Measurements from ENCODE around the gene HSPA1L. TPM values are rescaled to one million over a fixed set of nuclear protein-coding genes. Genes with fewer than 3 reads are reported as not detected.

Gene HSPA1L
- total and polyA plus RNA-seq, 3 experiments from 2014 or later: 3.0 to 3.8 (median 3.5) TPM

DNA sequence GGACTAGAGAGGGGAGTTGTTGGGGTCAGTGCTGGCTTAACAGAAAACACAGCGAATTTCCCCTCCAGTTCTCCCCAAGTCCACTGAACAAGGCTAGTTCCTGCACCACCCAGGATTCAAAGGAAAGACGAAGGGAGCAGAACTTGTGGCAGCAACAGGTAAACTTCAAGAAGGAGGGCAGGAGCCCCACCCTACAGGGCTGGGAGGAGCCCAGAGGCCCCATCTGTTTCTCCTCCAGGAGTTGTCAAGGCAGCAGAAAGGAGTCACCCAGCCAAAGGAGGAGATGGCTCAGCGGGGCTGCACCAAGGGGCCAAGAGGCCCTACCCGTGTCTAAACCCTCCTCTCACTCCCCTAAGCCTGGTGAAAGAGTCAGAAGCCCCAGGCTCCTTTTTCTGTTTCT, 50.9 kb downstream of the HSPA1L start:
- Mint-ChIP-seq H3K36me3 (peaks cover 0 to 8% (median 7%) of the 10 kb centered on the region in 3 donors), H3K4me1 (no peaks in the 10 kb centered on the region), H3K27me3 (no peaks in the 10 kb centered on the region), H3K4me3 (no peak overlapping the region), H3K9me3 (no peaks in the 10 kb centered on the region), H3K27ac (peak overlapping the region in 2 of 8 donors; percentile 33 to 50)
- ChIA-PET CTCF (no interaction called here), POLR2A (no interaction called here)
- Histone ChIP-seq H3K4me3 (ENCODE audit: low read length) (no peak overlapping the region), H3K9me3 (ENCODE audit: low read length) (no peaks in the 10 kb centered on the region), H3K27ac (ENCODE audit: low read depth, low read length) (no peak overlapping the region), H3K27me3 (ENCODE audit: insufficient read depth, low read length, poor library complexity, severe bottlenecking) (no peaks in the 10 kb centered on the region), H3K4me1 (ENCODE audit: insufficient read depth, low read length) (no peaks in the 10 kb centered on the region), H3K36me3 (ENCODE audit: insufficient read depth, low read length) (peaks cover 6% of the 10 kb centered on the region)
- DNase-seq: no peak

DNA sequence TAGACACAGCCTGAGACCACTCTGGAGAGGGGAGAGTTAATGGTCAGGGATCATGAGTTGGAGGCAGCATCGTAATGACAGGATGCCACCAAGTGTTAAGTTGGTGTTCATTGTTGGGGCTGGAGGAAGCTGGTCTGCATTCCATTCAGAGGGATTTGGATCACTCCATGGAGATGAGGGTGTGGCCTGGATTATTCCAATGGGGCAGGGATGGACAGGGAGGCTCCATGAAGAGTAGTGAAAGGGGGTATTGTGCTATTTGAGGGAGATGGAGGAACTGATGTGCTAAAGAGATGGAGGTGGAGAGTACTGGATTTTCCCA, 51.5 kb downstream of the HSPA1L start:
- DNase-seq: no peak
- Histone ChIP-seq H3K9me3 (ENCODE audit: low read length) (no peaks in the 10 kb centered on the region), H3K4me1 (ENCODE audit: insufficient read depth, low read length) (no peaks in the 10 kb centered on the region), H3K36me3 (ENCODE audit: insufficient read depth, low read length) (peaks cover 6% of the 10 kb centered on the region), H3K27me3 (ENCODE audit: insufficient read depth, low read length, poor library complexity, severe bottlenecking) (no peaks in the 10 kb centered on the region), H3K27ac (ENCODE audit: low read depth, low read length) (no peak overlapping the region), H3K4me3 (ENCODE audit: low read length) (no peak overlapping the region)
- H3K4me3 Mint-ChIP-seq: no peak overlapping the region
- H3K9me3 Mint-ChIP-seq: no peaks in the 10 kb centered on the region
- CTCF ChIA-PET: no interaction called here
- H3K4me1 Mint-ChIP-seq: no peaks in the 10 kb centered on the region
- peaks cover 0 to 12% (median 8%) of the 10 kb centered on the region in 3 donors for H3K36me3 Mint-ChIP-seq
- H3K27me3 Mint-ChIP-seq: no peaks in the 10 kb centered on the region
- POLR2A ChIA-PET: no interaction called here
- H3K27ac Mint-ChIP-seq: peak overlapping the region in 4 of 8 donors; percentile 33 to 70 (median 44)

DNA sequence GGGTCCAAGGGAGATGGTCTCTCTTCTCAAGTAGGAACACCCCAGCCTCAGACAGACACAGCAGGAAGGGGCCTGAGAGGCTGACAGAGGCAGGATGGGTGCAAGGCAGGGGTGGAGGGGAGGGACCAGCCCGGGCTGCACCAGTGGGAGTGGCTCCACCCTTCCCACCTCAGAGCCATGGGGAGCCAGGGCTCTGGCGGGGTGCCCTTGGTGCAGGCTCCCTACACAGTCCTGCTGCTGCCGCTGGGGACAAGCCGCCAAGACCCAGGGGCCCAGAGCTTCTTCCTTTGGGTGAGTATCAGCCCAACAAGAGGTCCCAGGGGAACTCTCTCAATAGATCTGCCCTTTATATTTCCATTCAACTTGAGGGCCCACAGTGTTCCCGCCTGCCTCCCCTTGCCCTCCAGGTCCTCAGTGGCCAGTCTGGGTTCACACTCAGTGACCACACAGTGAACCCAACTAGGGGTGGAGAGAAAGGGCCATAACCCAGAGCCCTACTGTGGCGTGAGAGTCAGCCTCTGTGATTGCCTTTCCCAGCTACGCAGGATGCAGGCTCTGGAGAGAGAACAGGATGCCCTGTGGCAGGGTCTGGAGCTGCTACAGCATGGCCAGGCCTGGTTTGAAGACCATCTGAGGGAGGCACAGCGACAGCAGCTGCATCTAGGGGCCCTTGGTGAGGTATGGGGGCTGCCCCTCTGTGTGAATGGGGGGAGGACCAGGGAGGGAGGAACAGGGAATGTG, 52.0 kb downstream of the HSPA1L start:
- Mint-ChIP-seq H3K27ac (peak overlapping the region in 3 of 8 donors; percentile 38 to 70 (median 56)), H3K9me3 (no peaks in the 10 kb centered on the region)

DNA sequence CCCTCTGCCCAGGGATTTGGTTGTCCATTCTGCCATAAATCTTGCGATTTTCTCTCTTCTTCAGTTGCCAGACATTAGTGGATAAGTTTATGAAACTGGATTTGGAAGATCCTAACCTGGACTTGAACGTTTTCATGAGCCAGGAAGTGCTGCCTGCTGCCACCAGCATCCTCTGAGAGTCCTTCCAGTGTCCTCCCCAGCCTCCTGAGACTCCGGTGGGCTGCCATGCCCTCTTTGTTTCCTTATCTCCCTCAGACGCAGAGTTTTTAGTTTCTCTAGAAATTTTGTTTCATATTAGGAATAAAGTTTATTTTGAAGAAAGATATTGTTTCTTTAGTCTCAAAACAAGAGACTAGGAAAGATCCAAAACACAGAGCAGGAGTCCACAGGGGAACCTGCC, 52.7 kb downstream of the HSPA1L start, which contains the start of gene SAPCD1:
Gene SAPCD1 (plus strand): TSS at position 301 of the 400 bp plus-strand sequence. CDS start 399 bp downstream, outside the sequence.
- Histone ChIP-seq H3K4me3 (ENCODE audit: low read length) (no peak within 1 kb of the TSS), H3K27ac (ENCODE audit: low read depth, low read length) (no peak within 1 kb of the TSS), H3K27me3 (ENCODE audit: insufficient read depth, low read length, poor library complexity, severe bottlenecking) (no peaks in the 10 kb centered on the region), H3K36me3 (ENCODE audit: insufficient read depth, low read length) (peaks cover 6% of the 10 kb centered on the region), H3K4me1 (ENCODE audit: insufficient read depth, low read length) (no peaks in the 10 kb centered on the region), H3K9me3 (ENCODE audit: low read length) (no peaks in the 10 kb centered on the region)
- Mint-ChIP-seq H3K27ac (peak within 1 kb of the TSS in 5 of 8 donors; percentile 24 to 70 (median 45)), H3K4me3 (no peak within 1 kb of the TSS), H3K27me3 (no peaks in the 10 kb centered on the region), H3K4me1 (no peaks in the 10 kb centered on the region), H3K36me3 (peaks cover 0 to 12% (median 8%) of the 10 kb centered on the region in 3 donors), H3K9me3 (no peaks in the 10 kb centered on the region)
- POLR2A ChIA-PET: no interaction called here
- no peak for DNase-seq
- CTCF ChIA-PET: no interaction called here

More for the DNA sequence above, 52.0 kb downstream of the HSPA1L start:
- H3K36me3 Mint-ChIP-seq: peaks cover 0 to 12% (median 8%) of the 10 kb centered on the region in 3 donors
- H3K4me3 Mint-ChIP-seq: no peak overlapping the region
- Histone ChIP-seq H3K4me1 (ENCODE audit: insufficient read depth, low read length) (no peaks in the 10 kb centered on the region), H3K4me3 (ENCODE audit: low read length) (no peak overlapping the region), H3K9me3 (ENCODE audit: low read length) (no peaks in the 10 kb centered on the region), H3K36me3 (ENCODE audit: insufficient read depth, low read length) (peaks cover 6% of the 10 kb centered on the region), H3K27me3 (ENCODE audit: insufficient read depth, low read length, poor library complexity, severe bottlenecking) (no peaks in the 10 kb centered on the region), H3K27ac (ENCODE audit: low read depth, low read length) (no peak overlapping the region)
- H3K27me3 Mint-ChIP-seq: no peaks in the 10 kb centered on the region
- H3K4me1 Mint-ChIP-seq: no peaks in the 10 kb centered on the region
- POLR2A ChIA-PET: no interaction called here
- no peak for DNase-seq
- CTCF ChIA-PET: no interaction called here

DNA sequence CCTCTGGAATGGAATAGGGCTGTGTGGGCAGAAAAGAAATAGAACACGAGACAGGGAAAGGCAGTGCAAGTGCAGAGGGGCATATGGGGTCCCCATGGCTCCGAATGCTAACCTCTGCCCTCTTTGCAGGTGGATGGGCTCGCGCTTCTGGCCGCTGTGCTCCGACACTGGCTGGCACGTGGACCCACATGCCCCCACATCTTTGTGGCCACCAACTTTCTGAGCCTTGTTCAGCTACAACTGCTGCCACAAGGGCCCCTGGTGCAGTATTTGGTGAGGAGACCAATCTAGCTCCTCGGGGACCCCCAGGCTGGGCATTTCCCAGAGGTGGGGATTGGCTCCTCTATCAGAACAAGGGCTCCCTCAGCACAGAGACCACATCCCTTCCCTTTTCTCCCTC, 53.7 kb downstream of the HSPA1L start:
- Mint-ChIP-seq H3K4me3 (no peak overlapping the region), H3K9me3 (no peaks in the 10 kb centered on the region)

DNA sequence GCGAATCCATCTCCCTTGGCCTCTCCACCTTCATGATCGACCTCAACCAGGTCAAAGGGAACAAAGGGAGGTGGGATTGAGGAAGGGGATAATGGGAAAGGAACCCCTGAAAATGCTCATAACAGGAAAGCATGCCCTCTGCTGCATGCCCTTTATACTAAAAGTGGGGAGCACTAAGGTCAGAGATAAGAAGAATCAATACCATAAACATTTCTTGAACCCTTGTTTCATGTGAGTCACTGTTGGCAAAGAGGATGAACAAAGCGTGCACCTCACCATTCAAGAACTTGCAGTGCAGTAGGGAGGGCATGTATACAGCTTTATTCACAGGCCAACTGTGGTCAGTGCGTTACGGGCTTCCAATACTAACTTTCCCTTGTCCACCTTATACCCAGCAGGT, 54.3 kb downstream of the HSPA1L start:
- no peaks in the 10 kb centered on the region for H3K9me3 ChIP-seq (ENCODE audit: low read length)
- H3K9me3 Mint-ChIP-seq: no peaks in the 10 kb centered on the region
- H3K36me3 Mint-ChIP-seq: peaks cover 0 to 12% (median 8%) of the 10 kb centered on the region in 3 donors
- no peak overlapping the region for H3K27ac Mint-ChIP-seq
- ChIA-PET CTCF (interaction anchor here (1.5 kb wide), 1 partner anchor 9 kb away, joined by 5 read pairs; no protein-coding TSS in a partner anchor), POLR2A (no interaction called here)
- H3K4me1 Mint-ChIP-seq: no peaks in the 10 kb centered on the region
- H3K27me3 Mint-ChIP-seq: no peaks in the 10 kb centered on the region
- no peaks in the 10 kb centered on the region for H3K4me1 ChIP-seq (ENCODE audit: insufficient read depth, low read length)
- H3K27ac ChIP-seq (ENCODE audit: low read depth, low read length): no peak overlapping the region
- DNase-seq: no peak
- peaks cover 6% of the 10 kb centered on the region for H3K36me3 ChIP-seq (ENCODE audit: insufficient read depth, low read length)
- H3K4me3 Mint-ChIP-seq: no peak overlapping the region
- H3K27me3 ChIP-seq (ENCODE audit: insufficient read depth, low read length, poor library complexity, severe bottlenecking): no peaks in the 10 kb centered on the region
- H3K4me3 ChIP-seq (ENCODE audit: low read length): no peak overlapping the region

More for the DNA sequence above, 53.7 kb downstream of the HSPA1L start:
- ChIA-PET CTCF (interaction anchor here (0.6 to 1.5 kb wide), 2 partner anchors 8 to 27 kb away, joined by 3 to 5 read pairs; no protein-coding TSS in a partner anchor), POLR2A (no interaction called here)
- Histone ChIP-seq H3K4me1 (ENCODE audit: insufficient read depth, low read length) (no peaks in the 10 kb centered on the region), H3K27me3 (ENCODE audit: insufficient read depth, low read length, poor library complexity, severe bottlenecking) (no peaks in the 10 kb centered on the region), H3K27ac (ENCODE audit: low read depth, low read length) (no peak overlapping the region), H3K4me3 (ENCODE audit: low read length) (no peak overlapping the region), H3K9me3 (ENCODE audit: low read length) (no peaks in the 10 kb centered on the region), H3K36me3 (ENCODE audit: insufficient read depth, low read length) (peaks cover 6% of the 10 kb centered on the region)
- Mint-ChIP-seq H3K27ac (peak overlapping the region in 1 of 8 donors; percentile 23), H3K36me3 (peaks cover 0 to 12% (median 8%) of the 10 kb centered on the region in 3 donors), H3K4me1 (no peaks in the 10 kb centered on the region), H3K27me3 (no peaks in the 10 kb centered on the region)
- DNase-seq: no peak

Other genes starting within 250 kb of the HSPA1L start
Only the 30 nearest of the 40 such genes appear.
- 100 to 1,000 TPM; 258 to 261 TPM for gene BAG6, start 162.6 kb downstream of the HSPA1L start, total RNA-seq
- gene BAG6, start 162.6 kb downstream of the HSPA1L start, polyA plus RNA-seq: 23.1 TPM
- gene APOM, start 159.4 kb downstream of the HSPA1L start, total RNA-seq: 1 to 10 TPM; 2.4 to 3.3 TPM
- 4.3 TPM for gene APOM, start 159.4 kb downstream of the HSPA1L start, polyA plus RNA-seq
- gene C6orf47, start 154.5 kb downstream of the HSPA1L start, total RNA-seq: 10 to 100 TPM; 19.5 to 20.0 TPM
- 37.0 TPM for gene C6orf47, start 154.5 kb downstream of the HSPA1L start, polyA plus RNA-seq
- gene GPANK1, start 150.3 kb downstream of the HSPA1L start, total RNA-seq: 10 to 100 TPM; 46.2 to 46.4 TPM
- gene GPANK1, start 150.3 kb downstream of the HSPA1L start, polyA plus RNA-seq: 19.6 TPM
- gene CSNK2B, start 149.2 kb downstream of the HSPA1L start, total RNA-seq: 100 to 1,000 TPM; 323 to 334 TPM
- gene CSNK2B, start 149.2 kb downstream of the HSPA1L start, polyA plus RNA-seq: 265 TPM
- 10 to 100 TPM; 19.1 to 21.2 TPM for gene LY6G5B, start 145.3 kb downstream of the HSPA1L start, total RNA-seq
- 0.64 TPM for gene LY6G5B, start 145.3 kb downstream of the HSPA1L start, polyA plus RNA-seq
- gene LY6G5C, start 134.2 kb downstream of the HSPA1L start, total RNA-seq: 1 to 10 TPM; 3.5 to 4.5 TPM
- 10.3 TPM for gene LY6G5C, start 134.2 kb downstream of the HSPA1L start, polyA plus RNA-seq
- gene ABHD16A, start 112.0 kb downstream of the HSPA1L start, total RNA-seq: 10 to 100 TPM; 37.0 to 41.0 TPM
- 45.5 TPM for gene ABHD16A, start 112.0 kb downstream of the HSPA1L start, polyA plus RNA-seq
- not detected for gene LY6G6F, start 108.4 kb downstream of the HSPA1L start, total RNA-seq
- not detected for gene LY6G6F, start 108.4 kb downstream of the HSPA1L start, polyA plus RNA-seq
- not detected for gene LY6G6D, start 99.9 kb downstream of the HSPA1L start, total RNA-seq
- not detected for gene LY6G6D, start 99.9 kb downstream of the HSPA1L start, polyA plus RNA-seq
- gene LY6G6C, start 93.5 kb downstream of the HSPA1L start, total RNA-seq: not detected
- gene LY6G6C, start 93.5 kb downstream of the HSPA1L start, polyA plus RNA-seq: not detected
- not detected for gene MPIG6B, start 91.9 kb downstream of the HSPA1L start, total RNA-seq
- 0.08 TPM for gene MPIG6B, start 91.9 kb downstream of the HSPA1L start, polyA plus RNA-seq
- gene DDAH2, start 86.0 kb downstream of the HSPA1L start, total RNA-seq: 1 to 10 TPM; 4.1 to 4.9 TPM
- gene DDAH2, start 86.0 kb downstream of the HSPA1L start, polyA plus RNA-seq: 26.3 TPM
- gene CLIC1, start 78.8 kb downstream of the HSPA1L start, total RNA-seq: 100 to 1,000 TPM; 377 TPM
- 657 TPM for gene CLIC1, start 78.8 kb downstream of the HSPA1L start, polyA plus RNA-seq
- 10 to 100 TPM; 36.4 to 39.8 TPM for gene MSH5, start 75.3 kb downstream of the HSPA1L start, total RNA-seq
- gene MSH5, start 75.3 kb downstream of the HSPA1L start, polyA plus RNA-seq: 2.0 TPM
- gene SAPCD1, start 52.6 kb downstream of the HSPA1L start, total RNA-seq: 1 to 10 TPM; 6.1 to 7.0 TPM
- gene SAPCD1, start 52.6 kb downstream of the HSPA1L start, polyA plus RNA-seq: not detected
- 1 to 10 TPM; 1.4 to 1.7 TPM for gene VWA7, start 38.0 kb downstream of the HSPA1L start, total RNA-seq
- 2.5 TPM for gene VWA7, start 38.0 kb downstream of the HSPA1L start, polyA plus RNA-seq
- 100 to 1,000 TPM; 179 to 180 TPM for gene VARS1, start 19.5 kb downstream of the HSPA1L start, total RNA-seq
- gene VARS1, start 19.5 kb downstream of the HSPA1L start, polyA plus RNA-seq: 47.5 TPM
- 100 to 1,000 TPM; 160 to 172 TPM for gene LSM2, start 8.3 kb downstream of the HSPA1L start, total RNA-seq
- 80.8 TPM for gene LSM2, start 8.3 kb downstream of the HSPA1L start, polyA plus RNA-seq
- gene HSPA1A, start 260 bp upstream of the HSPA1L start, total RNA-seq: 10 to 100 TPM; 64.8 to 70.1 TPM
- 34.1 TPM for gene HSPA1A, start 260 bp upstream of the HSPA1L start, polyA plus RNA-seq
- 10 to 100 TPM; 80.9 to 81.4 TPM for gene HSPA1B, start 12.5 kb upstream of the HSPA1L start, total RNA-seq
- 5.0 TPM for gene HSPA1B, start 12.5 kb upstream of the HSPA1L start, polyA plus RNA-seq
- 10 to 100 TPM; 19.0 to 19.4 TPM for gene NEU1, start 47.5 kb upstream of the HSPA1L start, total RNA-seq
- gene NEU1, start 47.5 kb upstream of the HSPA1L start, polyA plus RNA-seq: 25.0 TPM
- gene SLC44A4, start 63.7 kb upstream of the HSPA1L start, total RNA-seq: not detected
- gene SLC44A4, start 63.7 kb upstream of the HSPA1L start, polyA plus RNA-seq: not detected
- 10 to 100 TPM; 71.6 to 72.4 TPM for gene EHMT2, start 82.4 kb upstream of the HSPA1L start, total RNA-seq
- 51.6 TPM for gene EHMT2, start 82.4 kb upstream of the HSPA1L start, polyA plus RNA-seq
- 1 to 10 TPM; 3.5 to 4.3 TPM for gene ZBTB12, start 86.8 kb upstream of the HSPA1L start, total RNA-seq
- gene ZBTB12, start 86.8 kb upstream of the HSPA1L start, polyA plus RNA-seq: not detected
- gene C2, start 112.4 kb upstream of the HSPA1L start, total RNA-seq: under 1 TPM; 0.70 to 0.73 TPM
- not detected for gene C2, start 112.4 kb upstream of the HSPA1L start, polyA plus RNA-seq
- gene CFB, start 130.8 kb upstream of the HSPA1L start, total RNA-seq: under 1 TPM; 0.31 to 0.40 TPM
- 0.83 TPM for gene CFB, start 130.8 kb upstream of the HSPA1L start, polyA plus RNA-seq
- gene NELFE, start 143.7 kb upstream of the HSPA1L start, total RNA-seq: 10 to 100 TPM; 86.1 to 90.6 TPM
- 79.6 TPM for gene NELFE, start 143.7 kb upstream of the HSPA1L start, polyA plus RNA-seq
- 100 to 1,000 TPM; 110 to 114 TPM for gene SKIC2, start 143.9 kb upstream of the HSPA1L start, total RNA-seq
- 21.1 TPM for gene SKIC2, start 143.9 kb upstream of the HSPA1L start, polyA plus RNA-seq
- gene DXO, start 156.9 kb upstream of the HSPA1L start, total RNA-seq: 10 to 100 TPM; 13.8 to 15.8 TPM
- gene DXO, start 156.9 kb upstream of the HSPA1L start, polyA plus RNA-seq: 16.8 TPM